CD4-positive, alpha-beta T cell treated with Interleukin-4 for 1 hour (primary cell): Measurements from ENCODE around the gene LRRC63.
"Not testable (repeated sequence)": the region's sequence is repeated elsewhere in the genome, so short reads cannot be mapped to it uniquely, and the experiment has no call there.

Source experiments
- DNase-seq, 2 donors: peaks; one replicate each; pipeline ENCODE4 v3.0.0-alpha.2; 2020 to 2022

Gene LRRC63

GRCh38 chr13:46211483-46212351 lies at the start of gene LRRC63:
LRRC63 (plus strand) TSS chr13:46211928; CDS start chr13:46213035, 1,107 bp downstream.
- DNase-seq, result peak; percentile 84

GRCh38 chr13:46162741-46163140 lies 49.0 kb upstream of the LRRC63 start:
- DNase-seq, result not testable (repeated sequence)

- DNase-seq, result no peak
These were observed 47.1 kb upstream of the LRRC63 start for GRCh38 chr13:46164661-46165060.

- peak; percentile 38 to 71 for DNase-seq
These were observed 46.1 kb upstream of the LRRC63 start for GRCh38 chr13:46165485-46166223.

- no peak for DNase-seq
These were observed 45.5 kb upstream of the LRRC63 start for GRCh38 chr13:46166224-46166584.

- no peak for DNase-seq
These were observed 44.6 kb upstream of the LRRC63 start for GRCh38 chr13:46166947-46167610.

GRCh38 chr13:46168341-46168740 lies 43.4 kb upstream of the LRRC63 start:
- peak; percentile 69 to 75 for DNase-seq

GRCh38 chr13:46168783-46169182 lies 42.9 kb upstream of the LRRC63 start:
- no peak for DNase-seq

- DNase-seq, result no peak
These were observed 42.0 kb upstream of the LRRC63 start for GRCh38 chr13:46169758-46170157.

GRCh38 chr13:46170268-46170667 lies 41.5 kb upstream of the LRRC63 start:
- no peak for DNase-seq

GRCh38 chr13:46170687-46171086 lies 41.0 kb upstream of the LRRC63 start:
- peak in 1 of 2 donors; percentile 66 for DNase-seq

GRCh38 chr13:46171217-46171616 lies 40.5 kb upstream of the LRRC63 start:
- no peak for DNase-seq

- DNase-seq, result no peak
These were observed 40.0 kb upstream of the LRRC63 start for GRCh38 chr13:46171739-46172138.

GRCh38 chr13:46172531-46172991 lies 39.2 kb upstream of the LRRC63 start:
- peak; percentile 62 to 75 for DNase-seq

- peak; percentile 61 to 62 for DNase-seq
These were observed 38.1 kb upstream of the LRRC63 start for GRCh38 chr13:46173656-46174055.

- DNase-seq, result peak; percentile 56 to 61
These were observed 35.0 kb upstream of the LRRC63 start for GRCh38 chr13:46176756-46177155.

- DNase-seq, result no peak
These were observed 33.6 kb upstream of the LRRC63 start for GRCh38 chr13:46178143-46178542.

GRCh38 chr13:46178821-46179220 lies 32.9 kb upstream of the LRRC63 start:
- DNase-seq, result no peak

GRCh38 chr13:46179491-46179908 lies 32.2 kb upstream of the LRRC63 start:
- DNase-seq, result peak; percentile 78 to 80

GRCh38 chr13:46179969-46180763 lies 31.6 kb upstream of the LRRC63 start:
- DNase-seq, result no peak

GRCh38 chr13:46181377-46181839 lies 30.3 kb upstream of the LRRC63 start:
- no peak for DNase-seq

GRCh38 chr13:46181840-46182490 lies 29.8 kb upstream of the LRRC63 start, which contains the start of gene LCP1:
LCP1 (minus strand) TSS chr13:46182177; CDS start chr13:46159662, 22,515 bp downstream.
- peak; percentile 91 to 96 for DNase-seq
